Osteocyte (in vitro differentiated cells): ENCODE data around the gene KRTAP10-12. TPM values are rescaled to one million over a fixed set of nuclear protein-coding genes. Genes with fewer than 3 reads are reported as not detected.
"Not testable (repeated sequence)": the region's sequence is repeated elsewhere in the genome, so short reads cannot be mapped to it uniquely, and the experiment has no call there.

ENCODE experiments used
- DNase-seq: peaks from one replicate; pipeline ENCODE4 v3.0.0; 2021; ENCODE audit warnings: mixed read lengths; ENCODE audit not compliant: unreplicated experiment; ENCODE audit errors: extremely low spot score
- H3K27ac Mint-ChIP-seq: one replicate; pipeline ENCODE4 v1.8.0; 2021; ENCODE audit warnings: mild to moderate bottlenecking, mixed read lengths; ENCODE audit not compliant: unreplicated experiment
- H3K27me3 Mint-ChIP-seq: one replicate; pipeline ENCODE4 v1.8.0; 2021; ENCODE audit warnings: mixed read lengths; ENCODE audit not compliant: unreplicated experiment
- H3K36me3 Mint-ChIP-seq: one replicate; pipeline ENCODE4 v1.8.0; 2021; ENCODE audit warnings: mixed read lengths; ENCODE audit not compliant: unreplicated experiment
- H3K4me1 Mint-ChIP-seq: one replicate; pipeline ENCODE4 v1.8.0; 2021; ENCODE audit warnings: mixed read lengths; ENCODE audit not compliant: unreplicated experiment
- H3K4me3 Mint-ChIP-seq: one replicate; pipeline ENCODE4 v1.8.0; 2021; ENCODE audit warnings: mild to moderate bottlenecking, moderate library complexity, mixed read lengths; ENCODE audit not compliant: unreplicated experiment
- H3K9me3 Mint-ChIP-seq: one replicate; pipeline ENCODE4 v1.8.0; 2021; ENCODE audit warnings: mixed read lengths; ENCODE audit not compliant: unreplicated experiment
- long read RNA-seq: library from polyadenylated mRNA; unstranded; transcript quantifications from one replicate; pipeline ENCODE4 v2.0.0, GENCODE V29; 2021
- total RNA-seq: library from RNA; stranded (reverse); gene quantifications from 2 replicates; pipeline ENCODE4 v1.2.1, GENCODE V29; 2021
- TF ChIP-seq, protein P1 (sequence below): fragments of 200-600 bp; sonication (generic); IDR thresholded peaks from 2 replicates; pipeline ENCODE4 v1.5.0; 2021; ENCODE audit warnings: antibody characterized with exemption, mild to moderate bottlenecking, moderate library complexity

KRTAP10-12 gene, protein sequence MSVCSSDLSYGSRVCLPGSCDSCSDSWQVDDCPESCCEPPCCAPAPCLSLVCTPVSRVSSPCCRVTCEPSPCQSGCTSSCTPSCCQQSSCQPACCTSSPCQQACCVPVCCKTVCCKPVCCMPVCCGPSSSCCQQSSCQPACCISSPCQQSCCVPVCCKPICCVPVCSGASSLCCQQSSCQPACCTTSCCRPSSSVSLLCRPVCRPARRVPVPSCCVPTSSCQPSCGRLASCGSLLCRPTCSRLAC
- not detected in 2 replicates for total RNA-seq
- long read RNA-seq = 0 reads

GRCh38 chr21:44697172-44697810 lies at the start of gene KRTAP10-12:
Gene KRTAP10-12 (plus strand): TSS chr21:44697172. CDS start chr21:44697202, 30 bp downstream.
- Mint-ChIP-seq H3K27me3 (peaks cover 30% of the 10 kb centered on the region), H3K9me3 (peaks cover 15% of the 10 kb centered on the region), H3K27ac (peak within 1 kb of the TSS; percentile 75), H3K4me1 (peaks cover 32% of the 10 kb centered on the region)
- H3K36me3 Mint-ChIP-seq, H3K4me3 Mint-ChIP-seq: not testable (repeated sequence)
- peak; percentile 48 for DNase-seq

GRCh38 chr21:44647222-44647552 lies 49.8 kb upstream of the KRTAP10-12 start:
- no peaks in the 10 kb centered on the region for H3K36me3 Mint-ChIP-seq
- H3K4me3 Mint-ChIP-seq = no peak overlapping the region
- peaks cover 20% of the 10 kb centered on the region for H3K9me3 Mint-ChIP-seq
- no peak for DNase-seq
- H3K27ac Mint-ChIP-seq = no peak overlapping the region
- TF ChIP-seq, protein P1, sequence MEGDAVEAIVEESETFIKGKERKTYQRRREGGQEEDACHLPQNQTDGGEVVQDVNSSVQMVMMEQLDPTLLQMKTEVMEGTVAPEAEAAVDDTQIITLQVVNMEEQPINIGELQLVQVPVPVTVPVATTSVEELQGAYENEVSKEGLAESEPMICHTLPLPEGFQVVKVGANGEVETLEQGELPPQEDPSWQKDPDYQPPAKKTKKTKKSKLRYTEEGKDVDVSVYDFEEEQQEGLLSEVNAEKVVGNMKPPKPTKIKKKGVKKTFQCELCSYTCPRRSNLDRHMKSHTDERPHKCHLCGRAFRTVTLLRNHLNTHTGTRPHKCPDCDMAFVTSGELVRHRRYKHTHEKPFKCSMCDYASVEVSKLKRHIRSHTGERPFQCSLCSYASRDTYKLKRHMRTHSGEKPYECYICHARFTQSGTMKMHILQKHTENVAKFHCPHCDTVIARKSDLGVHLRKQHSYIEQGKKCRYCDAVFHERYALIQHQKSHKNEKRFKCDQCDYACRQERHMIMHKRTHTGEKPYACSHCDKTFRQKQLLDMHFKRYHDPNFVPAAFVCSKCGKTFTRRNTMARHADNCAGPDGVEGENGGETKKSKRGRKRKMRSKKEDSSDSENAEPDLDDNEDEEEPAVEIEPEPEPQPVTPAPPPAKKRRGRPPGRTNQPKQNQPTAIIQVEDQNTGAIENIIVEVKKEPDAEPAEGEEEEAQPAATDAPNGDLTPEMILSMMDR = no peak
- H3K27me3 Mint-ChIP-seq = peaks cover 6% of the 10 kb centered on the region
- H3K4me1 Mint-ChIP-seq = no peaks in the 10 kb centered on the region

- peaks cover 15% of the 10 kb centered on the region for H3K9me3 Mint-ChIP-seq
- H3K27me3 Mint-ChIP-seq = peaks cover 6% of the 10 kb centered on the region
- no peaks in the 10 kb centered on the region for H3K4me1 Mint-ChIP-seq
- H3K36me3 Mint-ChIP-seq = no peaks in the 10 kb centered on the region
- DNase-seq = peak; percentile 83
- H3K4me3 Mint-ChIP-seq = no peak overlapping the region
- H3K27ac Mint-ChIP-seq = no peak overlapping the region
- TF ChIP-seq, protein P1 = no peak
Measured at GRCh38 chr21:44648557-44649311, 48.2 kb upstream of the KRTAP10-12 start.

DNA sequence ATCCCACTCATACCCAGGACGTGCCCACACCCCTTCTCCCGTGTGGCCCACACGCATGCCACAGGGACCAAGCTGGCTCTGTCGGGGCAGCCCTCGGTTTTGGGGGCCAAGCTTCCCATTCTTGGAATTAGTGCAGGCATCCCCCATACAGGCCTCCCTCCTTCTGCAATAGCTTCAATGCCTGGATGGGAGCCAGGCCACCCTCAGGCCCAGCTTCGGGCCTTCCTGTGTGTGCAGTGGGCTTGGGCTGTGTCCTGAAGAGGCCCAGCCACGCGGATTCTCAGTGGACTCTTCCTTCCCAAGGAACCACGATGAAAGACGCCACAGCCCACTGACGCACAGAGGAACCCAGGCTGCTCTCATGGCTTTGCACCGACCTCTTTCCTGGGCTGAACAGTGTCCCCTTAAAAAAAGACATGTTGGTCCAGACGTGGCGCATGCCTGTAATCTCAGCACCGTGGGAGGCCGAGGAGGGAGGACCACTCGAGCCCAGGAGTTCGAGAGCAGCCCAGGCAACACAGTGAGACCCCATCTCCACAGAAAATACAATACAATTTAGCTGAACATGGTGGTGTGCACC lies 47.4 kb upstream of the KRTAP10-12 start:
- TF ChIP-seq, protein P1 = no peak
- H3K9me3 Mint-ChIP-seq = peaks cover 6% of the 10 kb centered on the region
- H3K4me3 Mint-ChIP-seq = no peak overlapping the region
- H3K27me3 Mint-ChIP-seq = peaks cover 6% of the 10 kb centered on the region
- H3K4me1 Mint-ChIP-seq = no peaks in the 10 kb centered on the region
- H3K36me3 Mint-ChIP-seq = no peaks in the 10 kb centered on the region
- DNase-seq = peak; percentile 77
- H3K27ac Mint-ChIP-seq = no peak overlapping the region

DNA sequence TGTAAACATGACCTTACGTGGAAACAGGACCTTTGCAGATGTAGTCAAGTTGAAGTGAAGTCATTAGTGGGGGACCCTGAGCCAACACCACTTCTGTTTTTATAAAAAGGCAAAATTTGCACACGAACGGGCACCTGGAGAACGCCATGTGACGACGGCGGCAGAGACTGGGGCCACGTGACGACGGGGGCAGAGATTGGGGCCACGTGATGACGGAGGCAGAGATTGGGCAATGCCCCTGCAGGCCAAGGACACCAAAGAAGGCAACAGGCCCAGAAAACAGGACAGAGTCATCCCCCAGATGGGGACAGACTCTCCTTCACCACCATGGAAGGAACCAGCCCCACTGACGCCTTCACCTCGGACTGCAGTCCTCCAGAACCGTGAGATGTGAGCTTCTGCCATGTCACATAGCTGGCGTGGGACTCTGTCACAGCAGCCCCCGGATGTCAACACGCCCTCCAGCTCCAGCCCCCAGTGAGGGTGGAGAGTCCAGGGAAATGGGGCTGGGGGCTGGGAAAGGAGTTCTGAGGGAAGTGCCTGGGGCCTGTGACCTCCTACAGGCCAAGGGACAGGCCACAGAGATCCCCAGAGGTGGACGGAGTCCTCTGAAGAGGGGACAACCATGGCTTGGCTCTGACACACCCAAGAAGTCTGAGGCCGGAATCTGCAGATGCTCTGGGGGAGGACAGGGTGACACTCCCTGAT lies 46.6 kb upstream of the KRTAP10-12 start:
- peak; percentile 64 for DNase-seq
- no peak overlapping the region for H3K27ac Mint-ChIP-seq
- H3K9me3 Mint-ChIP-seq = no peaks in the 10 kb centered on the region
- no peaks in the 10 kb centered on the region for H3K36me3 Mint-ChIP-seq
- H3K4me1 Mint-ChIP-seq = no peaks in the 10 kb centered on the region
- H3K27me3 Mint-ChIP-seq = peaks cover 6% of the 10 kb centered on the region
- no peak overlapping the region for H3K4me3 Mint-ChIP-seq
- TF ChIP-seq, protein P1 = no peak
